ENCODE results near the gene C1orf122.

DNA sequence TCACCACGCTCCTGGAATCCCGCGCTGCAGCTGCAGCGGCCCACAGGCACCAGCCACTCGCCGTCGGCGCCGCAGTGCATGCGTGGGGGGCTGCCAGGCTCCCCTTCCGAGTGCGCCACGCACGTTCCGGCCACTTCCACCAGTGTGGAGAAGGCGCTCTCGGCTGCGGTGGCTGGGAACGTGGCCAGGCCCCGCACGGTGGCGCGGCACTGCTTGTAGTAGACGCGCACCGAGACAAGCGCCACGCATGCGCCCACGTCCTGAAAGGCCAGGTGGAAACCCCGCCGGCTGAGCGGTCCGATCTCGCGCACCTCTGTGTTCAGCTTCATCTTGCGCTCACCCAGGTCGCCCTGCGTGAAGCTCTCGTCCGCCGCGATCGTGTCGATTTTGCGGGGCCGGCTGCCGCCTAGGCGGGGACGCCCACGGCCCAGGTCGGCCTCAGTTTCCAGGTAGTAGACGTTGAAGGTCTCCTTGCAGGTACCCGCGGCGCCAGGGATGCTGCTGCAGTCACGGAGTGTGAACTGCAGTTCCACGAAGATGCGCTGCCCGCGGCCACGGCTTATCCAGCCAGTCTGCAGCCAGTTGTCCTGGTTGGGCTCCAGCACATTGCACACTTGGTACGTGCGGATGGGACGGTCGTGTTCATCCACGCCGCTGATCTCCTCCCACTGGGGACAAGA, 46.0 kb upstream of the C1orf122 start:
- TF ChIP-seq BHLHE40 (IDR thresholded peaks at IDR 0.05; ENCODE audit: low read depth, low read length): no peak
- TF ChIP-seq, protein P1, sequence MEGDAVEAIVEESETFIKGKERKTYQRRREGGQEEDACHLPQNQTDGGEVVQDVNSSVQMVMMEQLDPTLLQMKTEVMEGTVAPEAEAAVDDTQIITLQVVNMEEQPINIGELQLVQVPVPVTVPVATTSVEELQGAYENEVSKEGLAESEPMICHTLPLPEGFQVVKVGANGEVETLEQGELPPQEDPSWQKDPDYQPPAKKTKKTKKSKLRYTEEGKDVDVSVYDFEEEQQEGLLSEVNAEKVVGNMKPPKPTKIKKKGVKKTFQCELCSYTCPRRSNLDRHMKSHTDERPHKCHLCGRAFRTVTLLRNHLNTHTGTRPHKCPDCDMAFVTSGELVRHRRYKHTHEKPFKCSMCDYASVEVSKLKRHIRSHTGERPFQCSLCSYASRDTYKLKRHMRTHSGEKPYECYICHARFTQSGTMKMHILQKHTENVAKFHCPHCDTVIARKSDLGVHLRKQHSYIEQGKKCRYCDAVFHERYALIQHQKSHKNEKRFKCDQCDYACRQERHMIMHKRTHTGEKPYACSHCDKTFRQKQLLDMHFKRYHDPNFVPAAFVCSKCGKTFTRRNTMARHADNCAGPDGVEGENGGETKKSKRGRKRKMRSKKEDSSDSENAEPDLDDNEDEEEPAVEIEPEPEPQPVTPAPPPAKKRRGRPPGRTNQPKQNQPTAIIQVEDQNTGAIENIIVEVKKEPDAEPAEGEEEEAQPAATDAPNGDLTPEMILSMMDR (conservative IDR thresholded peaks at IDR 0.05; ENCODE audit: low read depth, low read length): no peak
- TF ChIP-seq POLR2A (IDR thresholded peaks at IDR 0.05; ENCODE audit: low read depth, low read length): no peak
- no peak for TF ChIP-seq FOS (IDR thresholded peaks at IDR 0.05; ENCODE audit: low read depth, low read length)
- TF ChIP-seq, protein P2, sequence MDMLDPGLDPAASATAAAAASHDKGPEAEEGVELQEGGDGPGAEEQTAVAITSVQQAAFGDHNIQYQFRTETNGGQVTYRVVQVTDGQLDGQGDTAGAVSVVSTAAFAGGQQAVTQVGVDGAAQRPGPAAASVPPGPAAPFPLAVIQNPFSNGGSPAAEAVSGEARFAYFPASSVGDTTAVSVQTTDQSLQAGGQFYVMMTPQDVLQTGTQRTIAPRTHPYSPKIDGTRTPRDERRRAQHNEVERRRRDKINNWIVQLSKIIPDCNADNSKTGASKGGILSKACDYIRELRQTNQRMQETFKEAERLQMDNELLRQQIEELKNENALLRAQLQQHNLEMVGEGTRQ (IDR thresholded peaks at IDR 0.05; ENCODE audit: low read depth, low read length): no peak
- TF ChIP-seq MXI1 (IDR thresholded peaks at IDR 0.05; ENCODE audit: borderline replicate concordance, low read depth, low read length): no peak
- TF ChIP-seq CEBPB (IDR thresholded peaks at IDR 0.05; ENCODE audit: low read depth, low read length): no peak
- no peak for TF ChIP-seq MAFK (IDR thresholded peaks at IDR 0.05; ENCODE audit: low read depth, low read length)
- TF ChIP-seq SMC3 (IDR thresholded peaks at IDR 0.05; ENCODE audit: low read depth, low read length): no peak
